Gastroesophageal sphincter (tissue), 4 donors: ENCODE results near the gene CFAP119. TPM values are rescaled to one million over a fixed set of nuclear protein-coding genes. Genes with fewer than 3 reads are reported as not detected.
A peak's percentile ranks its signal among the peaks of the same experiment; 100 is the strongest.
"Not testable (repeated sequence)": the region's sequence is repeated elsewhere in the genome, so short reads cannot be mapped to it uniquely, and the experiment has no call there.

Experiments used
- ATAC-seq: fragments of 150-250 bp; one replicate; pipeline ENCODE4 v1.9.1; 2016; ENCODE audit warnings: mild to moderate bottlenecking, moderate library complexity
- H3K27ac ChIP-seq, 4 donors: fragments of 200-600 bp; sonication (generic) in 3 of 4; 1 replicate in 3 of 4; 2 replicates in 1 of 4; pipeline ENCODE4 v1.5.1; 2016 to 2019
- H3K27me3 ChIP-seq: fragments of 200-600 bp; sonication (generic); one replicate; pipeline ENCODE4 v1.5.1; 2019
- H3K36me3 ChIP-seq, 2 donors: fragments of 200-600 bp; sonication (generic); one replicate each; pipeline ENCODE4 v1.5.1; 2019; ENCODE audit warnings: control low read depth in 1 of 2
- H3K4me1 ChIP-seq, 3 donors: fragments of 200-600 bp; sonication (generic); 1 replicate in 2 of 3; 2 replicates in 1 of 3; pipeline ENCODE4 v1.5.1; 2016 to 2019; ENCODE audit warnings: control low read depth in 2 of 3
- H3K4me3 ChIP-seq, 2 donors: fragments of 200-600 bp; sonication (generic); one replicate each; pipeline ENCODE4 v1.5.1; 2019; ENCODE audit warnings: mild to moderate bottlenecking in 1 of 2, moderate library complexity in 1 of 2
- H3K9me3 ChIP-seq, 3 donors: fragments of 200-600 bp; sonication (generic); one replicate each; pipeline ENCODE4 v1.5.1; 2017 to 2019; ENCODE audit warnings: control low read depth in 2 of 3
- CTCF ChIP-seq, 4 experiments: fragments of 200-600 bp in 2 of 4; fragments of 450-650 bp in 2 of 4; sonication (generic) in 1 of 4; IDR thresholded peaks; one replicate each; pipeline ENCODE4 v1.5.1; 2017 to 2019; ENCODE audit warnings: antibody characterized with exemption in 4 of 4, mild to moderate bottlenecking in 2 of 4, moderate library complexity in 2 of 4
- EP300 ChIP-seq: sonication (generic); formaldehyde crosslinking; IDR thresholded peaks from one replicate; pipeline ENCODE4 v1.6.1; 2017; ENCODE audit warnings: antibody characterized with exemption, mild to moderate bottlenecking
- POLR2A ChIP-seq, 2 donors: fragments of 450-650 bp; IDR thresholded peaks; one replicate each; pipeline ENCODE4 v1.6.1; 2017; ENCODE audit warnings: antibody characterized with exemption in 2 of 2, mild to moderate bottlenecking in 2 of 2, moderate library complexity in 1 of 2
- POLR2AphosphoS5 ChIP-seq: sonication (generic); formaldehyde crosslinking; IDR thresholded peaks from one replicate; pipeline ENCODE4 v1.6.1; 2017; ENCODE audit warnings: antibody characterized with exemption
- WGBS, 2 donors: methylation state at CpG; one replicate each; pipeline ENCODE4 v1.1.5; 2018; ENCODE audit warnings: low coverage in 1 of 2; 5-methylcytosine and 5-hydroxymethylcytosine counted together
- total RNA-seq, 4 donors: library from RNA; depleted of rRNA; stranded (reverse); fragments of >200 nt; gene quantifications; one replicate each; pipeline ENCODE4 v1.1.0, GENCODE V29; 2016

CFAP119 gene
- total RNA-seq: 1 to 10 TPM in 2 of 4 donors, not detected in 2; 1.3 to 1.9 TPM

DNA sequence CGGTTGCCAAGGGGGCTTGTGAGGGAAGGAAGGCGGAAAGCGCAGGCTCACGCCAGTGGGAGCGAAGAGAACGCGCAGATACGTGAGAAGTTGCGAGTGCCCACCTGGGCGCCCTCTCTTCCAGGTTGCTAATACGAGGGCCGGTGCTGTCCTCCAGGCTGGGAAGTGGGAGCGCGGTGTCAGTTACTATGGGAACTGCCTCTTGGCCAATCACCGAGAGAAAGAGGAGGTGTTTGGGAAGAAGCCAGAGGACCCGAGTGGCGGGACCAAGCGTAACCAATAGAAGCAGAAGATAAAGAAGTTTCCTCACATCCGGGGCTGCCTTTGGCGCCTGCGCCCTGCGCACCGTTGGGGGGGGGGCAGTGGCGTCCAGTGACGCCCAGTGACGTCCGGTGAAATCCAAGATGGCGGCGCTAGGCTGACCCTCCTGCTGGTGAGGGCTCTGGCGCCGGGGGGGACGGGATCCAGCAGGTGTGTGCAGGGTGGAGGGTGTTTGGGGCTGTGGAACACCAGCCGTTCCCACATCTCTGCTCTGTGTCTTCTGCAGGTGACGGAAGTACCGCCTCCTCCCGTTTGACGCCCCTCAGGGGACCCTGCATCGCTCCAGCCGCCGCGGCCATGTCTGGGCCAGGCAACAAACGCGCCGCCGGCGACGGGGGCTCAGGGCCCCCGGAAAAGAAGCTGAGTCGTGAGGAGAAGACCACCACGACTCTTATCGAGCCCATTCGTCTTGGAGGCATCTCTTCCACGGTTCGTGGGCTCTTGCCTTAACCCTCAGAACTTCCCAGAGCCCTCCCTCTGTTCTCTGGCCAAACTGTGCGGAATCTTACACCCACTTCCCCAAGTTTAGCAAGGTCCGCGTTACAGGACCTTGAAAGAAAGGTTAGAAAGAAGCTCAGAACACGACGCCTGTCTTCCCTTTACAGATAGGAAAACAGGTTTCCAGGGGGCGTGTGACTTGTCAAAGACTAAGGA, at the start of gene CFAP119, which contains the start of gene RNF40:
TSS of gene CFAP119 (minus strand) at position 135 of the 975 bp plus-strand sequence. CDS start 314 bp downstream, outside the sequence.
TSS of gene RNF40 (plus strand) at position 395 of the 975 bp plus-strand sequence. CDS start at position 619, 224 bp downstream.
- peak; percentile 99 for ATAC-seq
- Histone ChIP-seq H3K4me3 (peak within 1 kb of the TSS; percentile 68 to 79), H3K36me3 (peaks cover 0 to 59% of the 10 kb centered on the region in 2 donors), H3K4me1 (peaks cover 5 to 40% (median 21%) of the 10 kb centered on the region in 3 donors), H3K9me3 (no peaks in the 10 kb centered on the region), H3K27ac (peak within 1 kb of the TSS; percentile 80 to 92 (median 90)), H3K27me3 (no peaks in the 10 kb centered on the region)
- 0 to 20% methylated on average over 1 to 6 of the region's 60 CpGs for WGBS, 2 donors
- TF ChIP-seq POLR2AphosphoS5 (peak; percentile 87), POLR2A (IDR thresholded peaks at IDR 0.05) (peak; percentile 85 to 88), CTCF (IDR thresholded peaks at IDR 0.05) (peak in 3 of 4 experiments; percentile 4 to 17 (median 5)), EP300 (no peak)

DNA sequence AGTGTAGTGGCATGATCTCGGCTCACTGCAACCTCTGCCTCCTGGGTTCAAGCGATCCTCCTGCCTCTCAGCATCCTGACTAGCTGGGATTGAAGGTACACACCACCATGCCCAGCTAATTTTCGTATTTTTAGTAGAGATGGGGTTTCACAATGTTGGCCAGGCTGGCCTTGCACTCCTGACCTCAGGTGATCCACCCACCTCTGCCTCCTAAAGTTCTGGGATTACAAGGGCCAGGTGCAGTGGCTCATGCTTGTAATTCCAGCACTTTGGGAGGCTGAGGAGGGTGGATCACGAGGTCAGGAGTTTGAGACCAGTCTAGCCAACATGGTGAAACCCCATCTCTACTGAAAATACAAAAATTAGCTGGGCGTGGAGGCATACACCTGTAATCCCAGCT, 47.8 kb upstream of the CFAP119 start:
- 80 to 94% methylated on average over 2 of the region's 5 CpGs for whole genome bisulfite sequencing, 2 donors
- H3K4me1 ChIP-seq: peaks cover 0 to 38% (median 16%) of the 10 kb centered on the region in 3 donors
- H3K27me3 ChIP-seq, H3K4me3 ChIP-seq, H3K36me3 ChIP-seq, ATAC-seq, H3K27ac ChIP-seq, H3K9me3 ChIP-seq: not testable (repeated sequence)

- not testable (repeated sequence) for ATAC-seq, H3K36me3 ChIP-seq, H3K27ac ChIP-seq, H3K4me3 ChIP-seq, H3K9me3 ChIP-seq, H3K27me3 ChIP-seq
- H3K4me1 ChIP-seq: peaks cover 0 to 32% (median 15%) of the 10 kb centered on the region in 3 donors
- 67 to 80% methylated on average over 1 to 3 of the region's 5 CpGs for WGBS, 2 donors
These were observed 47.1 kb upstream of the CFAP119 start for GRCh38 chr16:30808890-30809426.

DNA sequence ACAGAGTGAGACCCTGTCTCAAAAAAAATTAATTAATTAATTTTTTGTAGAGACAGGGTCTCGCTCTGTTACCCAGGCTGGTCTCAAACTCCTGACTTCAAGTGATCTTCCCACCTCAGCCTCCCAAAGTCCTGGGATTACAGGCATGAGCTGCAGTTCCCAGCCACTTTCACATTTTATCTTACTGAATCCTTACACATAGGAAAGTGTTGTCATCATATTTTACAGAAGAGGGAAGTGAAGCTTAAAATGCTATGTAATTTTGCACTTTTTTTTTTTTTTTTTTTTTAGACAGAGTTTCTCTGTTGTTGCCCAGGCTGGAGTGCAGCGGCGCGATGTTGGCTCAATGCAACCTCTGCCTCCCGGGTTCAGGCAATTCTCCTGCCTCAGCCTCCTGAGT, 46.3 kb upstream of the CFAP119 start:
- H3K9me3 ChIP-seq: no peaks in the 10 kb centered on the region
- no peaks in the 10 kb centered on the region for H3K36me3 ChIP-seq
- no peak for ATAC-seq
- H3K4me3 ChIP-seq: no peak overlapping the region
- TF ChIP-seq EP300: no peak
- TF ChIP-seq POLR2A (IDR thresholded peaks at IDR 0.05): no peak
- TF ChIP-seq POLR2AphosphoS5: no peak
- TF ChIP-seq CTCF (IDR thresholded peaks at IDR 0.05): no peak
- no peaks in the 10 kb centered on the region for H3K27me3 ChIP-seq
- WGBS, 2 donors: 76 to 100% methylated on average over 1 to 3 of the region's 5 CpGs
- H3K27ac ChIP-seq: no peak overlapping the region
- H3K4me1 ChIP-seq: peaks cover 0 to 24% (median 11%) of the 10 kb centered on the region in 3 donors

DNA sequence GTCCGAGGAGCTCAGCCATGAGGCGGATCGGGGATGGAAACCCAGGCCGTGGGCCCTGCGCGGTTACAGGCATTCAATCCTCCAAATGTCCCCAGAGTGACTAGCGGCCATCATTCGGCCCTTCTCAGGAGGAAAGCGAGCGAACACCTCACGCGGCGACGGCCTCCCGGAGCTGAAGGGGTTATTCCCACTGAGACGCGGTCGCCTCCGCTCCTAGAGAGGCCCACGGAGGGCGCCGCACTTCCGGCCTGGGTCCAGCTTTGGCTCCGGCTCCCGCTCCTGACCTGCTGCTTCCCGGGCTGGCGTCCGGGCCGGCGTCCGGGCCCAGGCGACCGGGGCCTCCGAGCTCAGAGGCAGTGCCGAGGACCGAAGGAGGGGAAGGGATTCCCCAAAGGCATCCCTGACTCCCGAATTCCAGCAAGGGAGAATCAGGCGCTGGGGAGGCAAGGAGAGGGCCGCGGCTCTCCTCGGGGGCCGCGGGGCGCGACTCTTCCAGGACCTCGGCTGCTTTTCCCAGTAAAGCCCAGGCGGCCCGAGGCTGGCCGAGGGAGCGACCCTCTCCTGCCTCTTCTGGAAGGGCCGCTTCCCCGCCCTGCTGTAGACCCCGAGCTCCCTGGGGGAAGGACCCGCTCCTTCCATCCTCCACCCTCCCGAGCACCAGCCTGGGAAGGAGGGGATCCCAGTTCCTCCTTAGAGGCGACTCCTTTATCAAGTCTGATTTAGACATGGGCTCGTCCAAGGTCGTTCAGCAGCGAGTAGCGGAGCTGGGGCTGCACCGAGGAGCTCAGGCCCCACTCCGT, 43.7 kb upstream of the CFAP119 start:
- peak overlapping the region; percentile 71 to 97 (median 92) for H3K27ac ChIP-seq
- H3K36me3 ChIP-seq: no peaks in the 10 kb centered on the region
- no peaks in the 10 kb centered on the region for H3K9me3 ChIP-seq
- TF ChIP-seq POLR2AphosphoS5 (peak; percentile 96), EP300 (no peak), POLR2A (IDR thresholded peaks at IDR 0.05) (peak; percentile 93 to 96), CTCF (IDR thresholded peaks at IDR 0.05) (peak in 2 of 4 experiments; percentile 6 to 26)
- no peaks in the 10 kb centered on the region for H3K27me3 ChIP-seq
- H3K4me1 ChIP-seq: peaks cover 0 to 24% (median 11%) of the 10 kb centered on the region in 3 donors
- peak; percentile 97 for ATAC-seq
- WGBS, 2 donors: no CpG with 5 or more reads among the region's 62 CpGs
- peak overlapping the region; percentile 59 to 89 for H3K4me3 ChIP-seq
